ENCODE data around the gene PASD1. TPM values are rescaled to one million over a fixed set of nuclear protein-coding genes. Genes with fewer than 3 reads are reported as not detected.
"Not testable (repeated sequence)": the region's sequence is repeated elsewhere in the genome, so short reads cannot be mapped to it uniquely, and the experiment has no call there.

PASD1 gene
- total RNA-seq, 2 donors from 2014 or later = 21.5 TPM; not detected in 1

GRCh38 chrX:151692825-151693224 lies 129.3 kb downstream of the PASD1 start:
- DNase-seq (ENCODE audit: low spot score) = no peak
- Histone ChIP-seq H3K4me1 (replicated peaks) (no peaks in the 10 kb centered on the region), H3K4me3 (no peak overlapping the region), H3K27me3 (replicated peaks; ENCODE audit: insufficient read depth) (no peaks in the 10 kb centered on the region), H3K27ac (no peak overlapping the region), H3K9me3 (no peaks in the 10 kb centered on the region), H3K36me3 (no peaks in the 10 kb centered on the region)
- TF ChIP-seq CTCF (IDR thresholded peaks at IDR 0.05) (no peak), POLR2A (IDR thresholded peaks at IDR 0.05) (no peak), POLR2AphosphoS5 (IDR thresholded peaks at IDR 0.05) (no peak)
- intact Hi-C loops (cut with DNase I) = no loop called here
- WGBS = 100% methylated on average over 4 of the region's 6 CpGs

GRCh38 chrX:151694121-151694520 lies 130.6 kb downstream of the PASD1 start:
- Histone ChIP-seq H3K4me3 (no peak overlapping the region), H3K4me1 (replicated peaks) (no peaks in the 10 kb centered on the region), H3K9me3 (no peaks in the 10 kb centered on the region), H3K36me3 (no peaks in the 10 kb centered on the region), H3K27me3 (replicated peaks; ENCODE audit: insufficient read depth) (no peaks in the 10 kb centered on the region), H3K27ac (no peak overlapping the region)
- DNase-seq (ENCODE audit: low spot score) = no peak
- TF ChIP-seq POLR2AphosphoS5 (IDR thresholded peaks at IDR 0.05) (no peak), CTCF (IDR thresholded peaks at IDR 0.05) (no peak), POLR2A (IDR thresholded peaks at IDR 0.05) (no peak)
- 72% methylated on average over 12 of the region's 12 CpGs for WGBS
- intact Hi-C loops (cut with DNase I) = no loop called here

- Histone ChIP-seq H3K27ac (no peak within 1 kb of the TSS), H3K4me1 (replicated peaks) (no peaks in the 10 kb centered on the region), H3K36me3 (no peaks in the 10 kb centered on the region), H3K4me3 (no peak within 1 kb of the TSS), H3K9me3 (no peaks in the 10 kb centered on the region), H3K27me3 (replicated peaks; ENCODE audit: insufficient read depth) (no peaks in the 10 kb centered on the region)
- intact Hi-C loops (cut with DNase I) = no loop called here
- TF ChIP-seq CTCF (IDR thresholded peaks at IDR 0.05) (no peak), POLR2A (IDR thresholded peaks at IDR 0.05) (no peak), POLR2AphosphoS5 (IDR thresholded peaks at IDR 0.05) (no peak)
- DNase-seq (ENCODE audit: low spot score) = no peak
- WGBS = 0% methylated on average over 8 of the region's 100 CpGs
These were observed 131.4 kb downstream of the PASD1 start, which contains the start of gene PRRG3 for GRCh38 chrX:151694661-151695582. TSS of gene PRRG3 (plus strand) at chrX:151695458. CDS start at chrX:151698815, 3,357 bp downstream.

GRCh38 chrX:151695583-151696340 lies 132.3 kb downstream of the PASD1 start:
- Histone ChIP-seq H3K4me1 (replicated peaks) (no peaks in the 10 kb centered on the region), H3K9me3 (no peaks in the 10 kb centered on the region), H3K27ac (no peak overlapping the region), H3K27me3 (replicated peaks; ENCODE audit: insufficient read depth) (no peaks in the 10 kb centered on the region), H3K4me3 (no peak overlapping the region), H3K36me3 (no peaks in the 10 kb centered on the region)
- 35% methylated on average over 14 of the region's 19 CpGs for WGBS
- intact Hi-C loops (cut with DNase I) = no loop called here
- DNase-seq (ENCODE audit: low spot score) = no peak
- no peak for TF ChIP-seq POLR2AphosphoS5 (IDR thresholded peaks at IDR 0.05)
- TF ChIP-seq CTCF (IDR thresholded peaks at IDR 0.05) = no peak
- no peak for TF ChIP-seq POLR2A (IDR thresholded peaks at IDR 0.05)

- DNase-seq (ENCODE audit: low spot score); H3K9me3 ChIP-seq; H3K4me3 ChIP-seq; H3K36me3 ChIP-seq; H3K27me3 ChIP-seq (replicated peaks; ENCODE audit: insufficient read depth); H3K4me1 ChIP-seq (replicated peaks); H3K27ac ChIP-seq; intact Hi-C loops (cut with DNase I): not testable (repeated sequence)
- 95% methylated on average over 8 of the region's 8 CpGs for WGBS
These were observed 133.6 kb downstream of the PASD1 start for GRCh38 chrX:151697082-151697481.
